K562 treated with DMSO at 1 percent for 12 hours (cell line): ENCODE measurements around the gene HEPHL1. TPM values are rescaled to one million over a fixed set of nuclear protein-coding genes. Genes with fewer than 3 reads are reported as not detected.

Source experiments
- total RNA-seq: library from RNA; unstranded; fragments of 300-600 nt; gene quantifications from 2 replicates; pipeline ENCODE4 v1.2.3, GENCODE V29; 2022; ENCODE audit not compliant: insufficient read depth

The HEPHL1 gene, protein sequence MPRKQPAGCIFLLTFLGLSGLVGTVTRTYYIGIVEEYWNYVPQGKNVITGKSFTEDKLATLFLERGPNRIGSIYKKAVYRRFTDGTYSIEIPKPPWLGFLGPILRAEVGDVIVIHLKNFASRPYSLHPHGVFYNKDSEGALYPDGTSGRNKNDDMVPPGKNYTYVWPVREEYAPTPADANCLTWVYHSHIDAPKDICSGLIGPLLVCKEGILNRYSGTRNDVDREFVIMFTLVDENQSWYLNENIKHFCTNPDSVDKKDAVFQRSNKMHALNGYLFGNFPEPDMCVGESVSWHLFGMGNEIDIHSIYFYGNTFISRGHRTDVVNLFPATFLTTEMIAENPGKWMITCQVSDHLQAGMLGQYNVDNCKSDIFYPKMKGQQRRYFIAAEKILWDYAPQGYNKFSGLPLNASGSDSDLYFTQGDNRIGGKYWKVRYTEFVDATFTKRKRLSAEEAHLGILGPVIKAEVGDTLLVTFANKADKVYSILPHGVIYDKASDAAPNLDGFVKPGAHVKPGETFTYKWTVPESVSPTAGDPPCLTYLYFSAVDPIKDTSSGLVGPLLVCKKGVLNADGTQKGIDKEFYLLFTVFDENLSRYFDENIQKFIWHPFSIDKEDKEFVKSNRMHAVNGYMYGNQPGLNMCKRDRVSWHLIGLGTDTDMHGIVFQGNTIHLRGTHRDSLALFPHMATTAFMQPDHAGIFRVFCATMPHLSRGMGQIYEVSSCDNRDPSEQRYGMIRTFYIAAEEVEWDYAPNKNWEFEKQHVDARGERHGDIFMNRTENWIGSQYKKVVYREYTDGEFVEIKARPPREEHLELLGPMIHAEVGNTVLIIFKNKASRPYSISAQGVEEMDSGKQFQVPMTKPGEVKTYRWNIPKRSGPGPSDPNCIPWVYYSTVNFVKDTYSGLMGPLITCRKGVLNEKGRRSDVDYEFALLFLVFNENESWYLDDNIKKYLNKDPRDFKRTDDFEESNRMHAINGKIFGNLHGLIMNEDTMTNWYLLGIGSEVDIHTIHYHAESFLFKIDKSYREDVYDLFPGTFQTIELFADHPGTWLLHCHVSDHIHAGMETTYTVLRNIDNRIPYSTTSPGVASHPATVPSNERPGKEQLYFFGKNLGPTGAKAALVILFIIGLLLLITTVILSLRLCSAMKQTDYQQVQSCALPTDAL
- not detected in 2 replicates for total RNA-seq

DNA sequence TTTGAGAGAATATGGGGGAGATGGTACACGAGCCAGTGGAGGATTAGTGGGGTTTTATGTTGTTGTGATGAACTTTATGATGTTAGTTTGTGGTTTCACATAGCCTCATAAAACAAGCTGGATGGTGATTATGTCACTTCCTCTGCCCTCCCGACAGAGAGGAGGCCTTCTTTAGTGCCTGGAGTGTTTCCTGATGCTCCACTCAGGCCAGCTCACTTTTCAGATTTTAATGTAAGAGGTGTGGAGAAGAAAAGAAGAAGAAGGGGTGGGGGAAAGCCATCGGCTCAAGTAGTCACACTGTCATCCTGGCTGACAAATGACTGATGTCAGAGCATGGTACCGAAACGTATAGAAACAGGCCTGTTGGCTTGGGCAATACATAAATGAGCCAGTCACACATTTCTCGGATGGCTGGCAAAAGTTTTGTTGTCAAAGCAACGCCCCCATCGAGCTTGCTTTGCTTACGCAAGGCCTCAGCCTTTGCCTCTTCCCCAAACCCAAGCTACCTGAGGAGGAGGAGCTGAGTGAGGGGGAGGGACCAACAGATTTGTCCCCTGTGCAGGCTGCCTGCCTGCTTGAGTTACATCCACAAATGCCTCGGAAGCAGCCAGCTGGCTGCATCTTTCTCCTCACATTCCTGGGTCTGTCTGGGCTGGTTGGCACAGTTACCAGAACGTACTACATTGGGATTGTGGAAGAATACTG is at the start of gene HEPHL1:
Gene HEPHL1, plus strand, starts transcription at position 578 of the 705 bp plus-strand sequence. Its CDS starts 15 bp downstream, at position 593.

DNA sequence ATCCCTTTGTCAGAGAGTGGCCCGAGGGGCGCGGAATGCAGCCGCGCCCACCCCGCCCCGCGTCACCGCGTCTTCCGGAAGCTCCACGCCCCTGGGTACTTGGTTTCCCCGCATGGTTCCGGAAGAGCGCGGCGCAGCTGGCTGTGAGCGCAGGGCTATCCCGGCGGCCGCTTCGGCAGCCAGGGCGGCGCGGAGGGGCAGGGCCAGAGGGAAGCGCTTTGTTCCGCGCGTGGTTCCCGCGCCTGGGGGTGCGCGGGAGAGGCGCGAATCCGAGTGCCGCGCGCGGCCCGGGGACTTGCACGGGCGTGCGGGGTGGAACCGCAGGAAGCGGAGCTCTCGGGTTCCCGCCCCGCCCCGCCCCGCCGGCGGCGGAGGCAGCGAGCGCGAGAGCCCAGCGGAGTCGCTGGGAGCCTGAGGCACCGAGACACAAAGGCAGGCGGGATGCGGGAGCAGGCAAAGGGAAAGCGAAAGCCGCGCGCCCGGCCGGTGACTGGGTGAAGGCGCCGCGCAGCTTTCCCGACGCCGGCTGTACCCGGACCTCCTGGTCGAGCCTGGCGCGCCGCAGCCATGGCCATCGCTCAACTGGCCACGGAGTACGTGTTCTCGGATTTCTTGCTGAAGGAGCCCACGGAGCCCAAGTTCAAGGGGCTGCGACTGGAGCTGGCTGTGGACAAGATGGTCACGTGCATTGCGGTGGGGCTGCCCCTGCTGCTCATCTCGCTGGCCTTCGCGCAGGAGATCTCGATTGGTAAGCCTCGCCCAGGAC is 107.8 kb downstream of the HEPHL1 start, which contains the start of gene PANX1:
Gene PANX1, plus strand, starts transcription at position 96 of the 766 bp plus-strand sequence. Its CDS starts 472 bp downstream, at position 568.

Other genes with a start within 250 kb of the HEPHL1 start
- 8.2 and 26.1 TPM in 2 replicates for gene MED17, start 237.1 kb upstream of the HEPHL1 start, total RNA-seq
- gene VSTM5, start 170.7 kb upstream of the HEPHL1 start, total RNA-seq: not detected in 2 replicates
- gene PANX1, start 107.5 kb downstream of the HEPHL1 start, total RNA-seq: 4.7 and 14.9 TPM in 2 replicates